ENCODE results near the gene UGT1A4. TPM values are rescaled to one million over a fixed set of nuclear protein-coding genes. Genes with fewer than 3 reads are reported as not detected.

The UGT1A4 gene
- total RNA-seq, 1 donor from 2014 or later, result not detected

GRCh38 chr2:233791151-233791882 lies 72.8 kb downstream of the UGT1A4 start:
- intact Hi-C loops (cut with micrococcal nuclease), result no loop called here
- no peaks in the 10 kb centered on the region for H3K36me3 Mint-ChIP-seq (ENCODE audit: low read depth)
- H3K4me3 Mint-ChIP-seq (ENCODE audit: low read depth), result no peak overlapping the region
- no peak overlapping the region for H3K27ac Mint-ChIP-seq
- no peak for DNase-seq (ENCODE audit: low spot score)
- H3K27me3 Mint-ChIP-seq (ENCODE audit: low read depth), result no peaks in the 10 kb centered on the region
- no peaks in the 10 kb centered on the region for H3K4me1 Mint-ChIP-seq (ENCODE audit: low read depth)
- peaks cover under 1% of the 10 kb centered on the region for H3K9me3 Mint-ChIP-seq

- Mint-ChIP-seq H3K27me3 (ENCODE audit: low read depth) (no peaks in the 10 kb centered on the region), H3K4me3 (ENCODE audit: low read depth) (no peak overlapping the region), H3K4me1 (ENCODE audit: low read depth) (no peaks in the 10 kb centered on the region), H3K27ac (no peak overlapping the region), H3K9me3 (no peaks in the 10 kb centered on the region), H3K36me3 (ENCODE audit: low read depth) (no peaks in the 10 kb centered on the region)
- DNase-seq (ENCODE audit: low spot score), result no peak
- intact Hi-C loops (cut with micrococcal nuclease), result no loop called here
These were observed 73.4 kb downstream of the UGT1A4 start for GRCh38 chr2:233791883-233792329.

DNA sequence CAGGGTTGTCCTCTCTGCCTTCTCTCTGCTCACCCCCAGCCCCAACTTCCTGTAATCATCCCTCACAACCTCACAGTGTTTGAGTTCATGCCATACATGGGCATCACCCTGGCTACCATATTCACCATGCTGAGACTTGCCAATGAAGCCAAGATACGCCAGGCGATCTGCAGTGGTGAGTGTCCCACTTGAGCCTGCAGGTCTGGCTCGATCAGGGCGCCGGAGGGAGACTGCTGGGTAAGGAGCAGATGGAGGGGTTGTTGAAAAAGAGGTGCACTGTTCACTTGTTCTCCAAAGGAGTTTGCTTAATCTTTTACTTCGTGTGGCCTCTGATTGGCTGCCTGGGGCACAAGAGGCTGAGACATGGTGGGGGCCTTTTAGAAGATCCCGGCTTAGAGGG lies 74.2 kb downstream of the UGT1A4 start:
- Mint-ChIP-seq H3K27ac (no peak overlapping the region), H3K4me1 (ENCODE audit: low read depth) (no peaks in the 10 kb centered on the region), H3K27me3 (ENCODE audit: low read depth) (no peaks in the 10 kb centered on the region), H3K36me3 (ENCODE audit: low read depth) (no peaks in the 10 kb centered on the region), H3K4me3 (ENCODE audit: low read depth) (no peak overlapping the region), H3K9me3 (no peaks in the 10 kb centered on the region)
- intact Hi-C loops (cut with micrococcal nuclease), result no loop called here
- DNase-seq (ENCODE audit: low spot score), result no peak

GRCh38 chr2:233793465-233794127 lies 75.1 kb downstream of the UGT1A4 start:
- Mint-ChIP-seq H3K9me3 (no peaks in the 10 kb centered on the region), H3K4me3 (ENCODE audit: low read depth) (no peak overlapping the region), H3K27ac (no peak overlapping the region), H3K36me3 (ENCODE audit: low read depth) (no peaks in the 10 kb centered on the region), H3K27me3 (ENCODE audit: low read depth) (no peaks in the 10 kb centered on the region), H3K4me1 (ENCODE audit: low read depth) (no peaks in the 10 kb centered on the region)
- no peak for DNase-seq (ENCODE audit: low spot score)
- intact Hi-C loops (cut with micrococcal nuclease), result no loop called here

- Mint-ChIP-seq H3K4me1 (ENCODE audit: low read depth) (no peaks in the 10 kb centered on the region), H3K27ac (no peak overlapping the region), H3K27me3 (ENCODE audit: low read depth) (no peaks in the 10 kb centered on the region), H3K36me3 (ENCODE audit: low read depth) (no peaks in the 10 kb centered on the region), H3K4me3 (ENCODE audit: low read depth) (no peak overlapping the region), H3K9me3 (no peaks in the 10 kb centered on the region)
- DNase-seq (ENCODE audit: low spot score), result no peak
- intact Hi-C loops (cut with micrococcal nuclease), result no loop called here
These were observed 75.7 kb downstream of the UGT1A4 start for GRCh38 chr2:233794128-233794658.

GRCh38 chr2:233795735-233796171 lies 77.2 kb downstream of the UGT1A4 start:
- intact Hi-C loops (cut with micrococcal nuclease), result no loop called here
- no peak for DNase-seq (ENCODE audit: low spot score)
- Mint-ChIP-seq H3K4me1 (ENCODE audit: low read depth) (no peaks in the 10 kb centered on the region), H3K4me3 (ENCODE audit: low read depth) (no peak overlapping the region), H3K36me3 (ENCODE audit: low read depth) (no peaks in the 10 kb centered on the region), H3K27ac (no peak overlapping the region), H3K27me3 (ENCODE audit: low read depth) (no peaks in the 10 kb centered on the region), H3K9me3 (no peaks in the 10 kb centered on the region)

DNA sequence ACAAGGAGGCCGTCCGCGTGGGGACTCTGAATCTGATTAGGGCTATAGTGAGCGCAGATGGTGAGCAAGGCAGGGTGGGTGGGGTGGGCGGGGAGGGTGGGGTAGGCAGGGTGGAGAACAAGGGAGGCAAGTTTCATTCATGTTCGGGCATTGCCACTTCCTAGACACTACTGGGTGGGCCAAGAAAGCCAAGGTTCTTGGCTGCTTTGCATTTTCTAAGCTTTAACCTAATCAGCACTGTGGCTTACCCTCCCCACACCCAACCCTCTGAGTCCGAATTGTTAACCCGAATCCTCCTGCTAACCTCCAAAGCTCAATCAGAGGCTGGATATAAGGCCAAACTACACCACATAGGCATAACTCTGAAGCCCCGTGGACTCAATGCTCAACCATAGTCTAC lies 77.7 kb downstream of the UGT1A4 start:
- Mint-ChIP-seq H3K4me1 (ENCODE audit: low read depth) (no peaks in the 10 kb centered on the region), H3K36me3 (ENCODE audit: low read depth) (no peaks in the 10 kb centered on the region), H3K27ac (no peak overlapping the region), H3K4me3 (ENCODE audit: low read depth) (no peak overlapping the region), H3K9me3 (no peaks in the 10 kb centered on the region), H3K27me3 (ENCODE audit: low read depth) (no peaks in the 10 kb centered on the region)
- no peak for DNase-seq (ENCODE audit: low spot score)
- intact Hi-C loops (cut with micrococcal nuclease), result no loop called here

DNA sequence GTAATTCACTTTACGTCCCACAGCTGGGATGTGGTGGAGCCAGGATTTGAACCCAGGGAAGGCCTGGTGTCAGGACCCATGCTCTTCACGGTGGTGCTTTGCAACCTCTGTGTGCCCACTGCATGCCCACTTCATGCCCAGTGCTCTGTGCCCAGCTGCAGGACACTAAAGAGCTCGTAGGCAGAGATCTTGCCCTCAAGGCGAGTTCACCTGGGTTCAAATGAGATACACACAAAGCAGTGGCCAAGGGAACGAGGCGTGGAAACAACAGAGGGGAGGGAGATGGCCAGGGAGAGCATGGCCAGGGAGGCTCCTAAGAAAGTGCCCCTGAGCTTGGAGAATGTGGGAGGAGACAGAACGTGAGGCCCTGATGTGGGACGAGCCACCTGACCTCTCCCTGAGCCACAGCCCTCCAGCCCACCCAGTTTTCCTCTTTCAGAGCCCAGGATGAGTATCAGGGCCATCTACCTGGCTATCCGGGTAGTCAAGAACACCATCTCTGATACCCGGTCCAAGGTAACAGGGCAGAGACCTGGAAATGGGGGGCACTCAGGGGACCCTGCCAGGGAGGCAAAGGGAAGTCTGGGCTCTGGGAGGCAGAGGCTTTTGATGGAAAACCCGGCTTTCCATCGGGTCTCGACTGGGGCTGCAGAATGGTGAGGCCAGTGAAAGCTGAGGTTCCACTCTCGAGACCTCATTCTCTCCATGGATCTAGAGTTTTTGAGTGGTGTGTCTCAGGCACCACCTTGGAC lies 80.0 kb downstream of the UGT1A4 start:
- no peak overlapping the region for H3K27ac Mint-ChIP-seq
- no peak for DNase-seq (ENCODE audit: low spot score)
- H3K27me3 Mint-ChIP-seq (ENCODE audit: low read depth), result no peaks in the 10 kb centered on the region
- no peak overlapping the region for H3K4me3 Mint-ChIP-seq (ENCODE audit: low read depth)
- H3K9me3 Mint-ChIP-seq, result no peaks in the 10 kb centered on the region
- intact Hi-C loops (cut with micrococcal nuclease), result no loop called here
- no peaks in the 10 kb centered on the region for H3K4me1 Mint-ChIP-seq (ENCODE audit: low read depth)
- H3K36me3 Mint-ChIP-seq (ENCODE audit: low read depth), result no peaks in the 10 kb centered on the region

GRCh38 chr2:233799087-233799665 lies 80.6 kb downstream of the UGT1A4 start:
- H3K4me3 Mint-ChIP-seq (ENCODE audit: low read depth), result no peak overlapping the region
- no peaks in the 10 kb centered on the region for H3K9me3 Mint-ChIP-seq
- no peak overlapping the region for H3K27ac Mint-ChIP-seq
- no peaks in the 10 kb centered on the region for H3K36me3 Mint-ChIP-seq (ENCODE audit: low read depth)
- intact Hi-C loops (cut with micrococcal nuclease), result no loop called here
- no peaks in the 10 kb centered on the region for H3K27me3 Mint-ChIP-seq (ENCODE audit: low read depth)
- DNase-seq (ENCODE audit: low spot score), result no peak
- H3K4me1 Mint-ChIP-seq (ENCODE audit: low read depth), result no peaks in the 10 kb centered on the region

DNA sequence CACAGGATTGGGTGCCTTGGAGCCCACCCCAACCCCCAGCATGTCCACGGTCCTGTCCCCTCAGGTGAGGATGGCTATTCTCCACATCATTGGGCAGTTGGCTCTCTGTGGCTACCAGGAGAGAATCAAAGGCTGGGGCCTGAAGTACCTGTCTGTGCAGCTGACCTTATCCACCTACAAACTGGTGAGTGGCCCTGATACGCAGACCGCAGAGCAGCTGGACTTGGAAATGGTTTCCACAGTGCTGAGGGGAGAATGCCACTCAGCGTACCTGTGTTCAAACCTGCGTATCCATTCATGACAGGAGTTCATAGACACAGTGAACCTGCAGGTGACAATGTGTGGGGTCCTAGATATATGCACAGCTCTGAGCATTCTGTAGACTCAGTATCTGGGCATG lies 81.2 kb downstream of the UGT1A4 start:
- H3K9me3 Mint-ChIP-seq, result no peaks in the 10 kb centered on the region
- no peaks in the 10 kb centered on the region for H3K27me3 Mint-ChIP-seq (ENCODE audit: low read depth)
- H3K36me3 Mint-ChIP-seq (ENCODE audit: low read depth), result no peaks in the 10 kb centered on the region
- intact Hi-C loops (cut with micrococcal nuclease), result no loop called here
- DNase-seq (ENCODE audit: low spot score), result no peak
- H3K4me1 Mint-ChIP-seq (ENCODE audit: low read depth), result no peaks in the 10 kb centered on the region
- no peak overlapping the region for H3K27ac Mint-ChIP-seq
- no peak overlapping the region for H3K4me3 Mint-ChIP-seq (ENCODE audit: low read depth)

DNA sequence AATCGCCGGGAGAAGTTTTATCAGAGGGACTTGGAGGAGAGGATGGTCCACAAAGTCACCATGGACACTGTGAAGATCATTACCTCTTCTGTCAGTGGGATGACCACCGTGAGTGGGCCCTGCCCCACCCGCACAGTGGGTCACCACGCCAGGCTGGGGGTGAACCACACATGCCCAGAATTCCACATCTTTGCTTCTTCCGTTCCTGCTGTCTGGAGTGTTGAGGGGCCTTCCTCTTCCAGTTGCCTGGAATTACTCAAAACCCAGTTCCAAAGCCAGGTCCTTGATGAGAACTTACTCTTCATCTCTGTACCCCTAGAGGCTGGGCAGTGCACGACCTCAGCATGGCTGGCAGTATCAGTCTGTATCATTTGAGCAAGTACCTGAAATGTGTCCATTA lies 81.7 kb downstream of the UGT1A4 start:
- Mint-ChIP-seq H3K27me3 (ENCODE audit: low read depth) (no peaks in the 10 kb centered on the region), H3K4me3 (ENCODE audit: low read depth) (no peak overlapping the region), H3K36me3 (ENCODE audit: low read depth) (no peaks in the 10 kb centered on the region), H3K4me1 (ENCODE audit: low read depth) (no peaks in the 10 kb centered on the region), H3K27ac (no peak overlapping the region), H3K9me3 (no peaks in the 10 kb centered on the region)
- DNase-seq (ENCODE audit: low spot score), result no peak
- intact Hi-C loops (cut with micrococcal nuclease), result no loop called here

DNA sequence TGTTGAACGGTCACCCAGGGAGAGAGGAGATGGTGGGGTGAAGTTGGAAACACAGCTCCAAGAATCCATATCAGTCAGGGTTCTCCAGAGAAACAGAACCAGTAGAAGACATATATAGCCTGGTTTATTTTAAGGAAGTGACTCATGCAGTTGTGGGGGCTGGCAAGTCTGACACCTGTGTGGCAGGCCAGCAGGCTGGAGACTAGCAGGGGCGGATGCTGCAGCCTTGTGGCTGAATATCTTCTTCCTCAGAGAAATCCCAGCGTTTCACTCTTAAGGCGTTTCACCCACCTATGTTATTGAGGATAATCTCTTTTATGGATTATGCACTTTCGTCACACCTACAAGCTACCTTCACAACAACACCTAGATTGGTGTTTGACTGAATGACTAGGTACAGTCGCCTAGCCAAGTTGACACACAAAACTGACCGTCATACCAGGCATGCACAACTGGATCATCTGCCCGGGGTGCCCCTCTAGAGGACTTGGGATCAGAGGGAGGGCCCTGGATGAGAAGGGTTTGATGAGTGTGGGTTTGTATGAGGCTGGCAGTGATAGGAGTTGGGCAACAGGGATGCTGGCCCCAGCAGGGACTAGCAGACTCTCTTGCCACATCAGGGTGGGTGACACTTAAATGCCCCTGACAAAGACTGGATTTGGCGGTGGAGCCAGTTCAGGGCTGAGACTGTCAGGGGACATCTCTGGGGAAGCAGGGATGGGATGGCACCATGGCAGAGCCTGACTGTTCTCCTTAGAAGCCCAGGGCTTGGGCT lies 83.0 kb downstream of the UGT1A4 start:
- no peaks in the 10 kb centered on the region for H3K27me3 Mint-ChIP-seq (ENCODE audit: low read depth)
- no peaks in the 10 kb centered on the region for H3K9me3 Mint-ChIP-seq
- H3K4me1 Mint-ChIP-seq (ENCODE audit: low read depth), result no peaks in the 10 kb centered on the region
- H3K27ac Mint-ChIP-seq, result no peak overlapping the region
- no peak overlapping the region for H3K4me3 Mint-ChIP-seq (ENCODE audit: low read depth)
- H3K36me3 Mint-ChIP-seq (ENCODE audit: low read depth), result no peaks in the 10 kb centered on the region
- intact Hi-C loops (cut with micrococcal nuclease), result no loop called here
- DNase-seq (ENCODE audit: low spot score), result no peak
